ENCODE results near the gene SCIMP.
"Not testable (repeated sequence)": the region's sequence is repeated elsewhere in the genome, so short reads cannot be mapped to it uniquely, and the experiment has no call there.

Gene SCIMP

DNA sequence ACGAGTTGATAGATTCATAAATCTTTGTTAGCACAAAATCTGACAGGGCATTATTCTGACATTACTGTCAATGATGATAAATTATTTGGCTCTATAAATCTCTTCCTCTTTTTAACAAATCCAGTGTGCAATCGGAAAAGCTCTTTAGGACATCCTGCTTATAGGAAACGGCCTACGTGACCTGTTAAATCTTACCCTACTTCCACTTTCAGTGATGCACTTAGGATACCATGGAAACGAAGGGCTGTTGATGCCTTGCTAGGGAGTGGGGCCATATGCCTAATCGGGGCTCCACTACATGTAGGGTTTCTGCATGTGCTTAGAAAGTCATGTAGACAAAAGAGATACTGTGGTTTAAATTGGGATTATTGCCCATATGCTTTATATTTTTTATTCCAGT, 70.2 kb downstream of the SCIMP start:
- TF ChIP-seq, protein P1, sequence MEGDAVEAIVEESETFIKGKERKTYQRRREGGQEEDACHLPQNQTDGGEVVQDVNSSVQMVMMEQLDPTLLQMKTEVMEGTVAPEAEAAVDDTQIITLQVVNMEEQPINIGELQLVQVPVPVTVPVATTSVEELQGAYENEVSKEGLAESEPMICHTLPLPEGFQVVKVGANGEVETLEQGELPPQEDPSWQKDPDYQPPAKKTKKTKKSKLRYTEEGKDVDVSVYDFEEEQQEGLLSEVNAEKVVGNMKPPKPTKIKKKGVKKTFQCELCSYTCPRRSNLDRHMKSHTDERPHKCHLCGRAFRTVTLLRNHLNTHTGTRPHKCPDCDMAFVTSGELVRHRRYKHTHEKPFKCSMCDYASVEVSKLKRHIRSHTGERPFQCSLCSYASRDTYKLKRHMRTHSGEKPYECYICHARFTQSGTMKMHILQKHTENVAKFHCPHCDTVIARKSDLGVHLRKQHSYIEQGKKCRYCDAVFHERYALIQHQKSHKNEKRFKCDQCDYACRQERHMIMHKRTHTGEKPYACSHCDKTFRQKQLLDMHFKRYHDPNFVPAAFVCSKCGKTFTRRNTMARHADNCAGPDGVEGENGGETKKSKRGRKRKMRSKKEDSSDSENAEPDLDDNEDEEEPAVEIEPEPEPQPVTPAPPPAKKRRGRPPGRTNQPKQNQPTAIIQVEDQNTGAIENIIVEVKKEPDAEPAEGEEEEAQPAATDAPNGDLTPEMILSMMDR (conservative IDR thresholded peaks at IDR 0.05; ENCODE audit: low read depth) = no peak
- no peak for DNase-seq (ENCODE audit: low spot score)
- H3K27ac ChIP-seq = no peak overlapping the region
- POLR2A ChIA-PET (ENCODE audit: low non-redundant PET) = no interaction called here
- CTCF ChIA-PET = no interaction called here

DNA sequence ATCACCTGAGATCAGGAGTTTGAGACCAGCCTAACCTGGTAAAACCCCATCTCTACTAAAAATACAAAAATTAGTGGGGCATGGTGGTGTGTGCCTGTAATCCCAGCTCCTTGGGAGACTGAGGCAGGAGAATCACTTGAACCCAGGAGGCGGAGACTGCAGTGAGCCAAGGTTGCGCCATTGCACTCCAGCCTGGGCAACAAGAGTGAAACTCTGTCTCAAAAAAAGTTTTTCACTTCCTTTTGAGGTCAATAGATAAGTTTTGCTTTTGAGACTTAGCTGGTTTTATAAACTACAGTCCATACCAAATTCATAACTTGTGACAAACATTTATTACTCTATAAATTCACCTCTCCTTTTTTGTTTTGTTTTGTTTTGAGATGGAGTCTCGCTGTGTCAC, 72.9 kb downstream of the SCIMP start:
- POLR2A ChIA-PET (ENCODE audit: low non-redundant PET); CTCF ChIA-PET; H3K27ac ChIP-seq; DNase-seq (ENCODE audit: low spot score): not testable (repeated sequence)

DNA sequence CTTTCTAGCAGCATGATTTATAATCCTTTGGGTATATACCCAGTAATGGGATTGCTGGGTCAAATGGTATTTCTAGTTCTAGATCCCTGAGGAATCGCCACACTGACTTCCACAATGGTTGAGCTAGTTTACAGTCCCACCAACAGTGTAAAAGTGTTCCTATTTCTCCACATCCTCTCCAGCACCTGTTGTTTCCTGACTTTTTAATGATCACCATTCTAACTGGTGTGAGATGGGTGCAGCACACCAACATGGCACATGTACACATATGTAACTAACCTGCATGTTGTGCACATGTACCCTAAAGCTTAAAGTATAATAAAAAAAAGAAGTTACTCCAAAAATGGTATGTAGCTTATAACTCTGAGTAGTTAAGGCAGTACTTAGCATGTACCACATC, 74.0 kb downstream of the SCIMP start:
- POLR2A ChIA-PET (ENCODE audit: low non-redundant PET); CTCF ChIA-PET; DNase-seq (ENCODE audit: low spot score); H3K27ac ChIP-seq: not testable (repeated sequence)
